ENCODE measurements around the gene TMEM235.

TMEM235 gene

DNA sequence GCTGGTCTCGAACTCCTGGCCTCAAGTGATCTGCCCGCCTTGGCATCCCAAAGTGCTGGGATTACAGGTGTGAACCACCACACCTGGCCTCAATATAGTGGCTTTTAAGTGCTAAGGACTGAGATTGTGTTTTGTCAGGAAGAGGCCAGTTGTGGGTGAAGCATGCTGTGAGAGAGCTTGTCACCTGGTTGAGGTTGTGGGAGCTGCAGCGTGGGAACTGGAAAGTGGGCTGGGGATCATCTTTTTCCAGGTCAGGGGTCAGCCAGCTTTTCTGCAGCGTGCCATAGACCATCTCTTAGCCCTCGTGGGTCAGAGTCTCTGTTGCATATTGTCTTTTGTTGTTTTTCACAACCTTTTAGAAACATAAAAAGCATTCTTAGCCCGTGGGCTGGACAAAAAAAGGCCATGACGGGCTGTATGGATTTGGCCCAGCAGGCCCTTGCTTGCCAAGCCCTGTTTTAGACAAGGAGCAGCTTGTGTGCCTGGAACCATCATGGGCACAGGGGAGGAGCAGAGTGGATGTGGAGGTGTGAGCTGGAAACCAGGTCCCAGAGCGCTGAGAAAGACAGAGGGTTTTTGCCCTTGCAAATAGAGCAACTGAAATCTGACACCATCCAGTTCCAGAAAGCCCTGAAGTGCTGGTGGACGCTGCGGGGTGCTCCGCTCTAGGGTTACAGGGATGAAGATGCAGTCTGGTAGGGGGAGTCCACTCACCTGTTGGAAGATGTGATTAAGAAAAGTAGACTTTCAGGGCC, 11.9 kb upstream of the TMEM235 start:
- no peaks in the 10 kb centered on the region for H3K9me3 ChIP-seq (ENCODE audit: severe bottlenecking)
- no peaks in the 10 kb centered on the region for H3K27me3 ChIP-seq (ENCODE audit: insufficient read depth, poor library complexity, severe bottlenecking)
- peaks cover 9% of the 10 kb centered on the region for H3K4me1 ChIP-seq (ENCODE audit: insufficient read depth, poor library complexity, severe bottlenecking)
- peaks cover 91% of the 10 kb centered on the region for H3K36me3 ChIP-seq (ENCODE audit: low read depth)
- ATAC-seq (ENCODE audit: low read depth) (no peak), DNase-seq (ENCODE audit: low spot score) (no peak)
- no peak overlapping the region for H3K4me3 ChIP-seq (ENCODE audit: severe bottlenecking)
- TF ChIP-seq, protein P1, sequence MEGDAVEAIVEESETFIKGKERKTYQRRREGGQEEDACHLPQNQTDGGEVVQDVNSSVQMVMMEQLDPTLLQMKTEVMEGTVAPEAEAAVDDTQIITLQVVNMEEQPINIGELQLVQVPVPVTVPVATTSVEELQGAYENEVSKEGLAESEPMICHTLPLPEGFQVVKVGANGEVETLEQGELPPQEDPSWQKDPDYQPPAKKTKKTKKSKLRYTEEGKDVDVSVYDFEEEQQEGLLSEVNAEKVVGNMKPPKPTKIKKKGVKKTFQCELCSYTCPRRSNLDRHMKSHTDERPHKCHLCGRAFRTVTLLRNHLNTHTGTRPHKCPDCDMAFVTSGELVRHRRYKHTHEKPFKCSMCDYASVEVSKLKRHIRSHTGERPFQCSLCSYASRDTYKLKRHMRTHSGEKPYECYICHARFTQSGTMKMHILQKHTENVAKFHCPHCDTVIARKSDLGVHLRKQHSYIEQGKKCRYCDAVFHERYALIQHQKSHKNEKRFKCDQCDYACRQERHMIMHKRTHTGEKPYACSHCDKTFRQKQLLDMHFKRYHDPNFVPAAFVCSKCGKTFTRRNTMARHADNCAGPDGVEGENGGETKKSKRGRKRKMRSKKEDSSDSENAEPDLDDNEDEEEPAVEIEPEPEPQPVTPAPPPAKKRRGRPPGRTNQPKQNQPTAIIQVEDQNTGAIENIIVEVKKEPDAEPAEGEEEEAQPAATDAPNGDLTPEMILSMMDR (IDR thresholded peaks at IDR 0.05; ENCODE audit: poor library complexity, severe bottlenecking): no peak
- no peak overlapping the region for H3K27ac ChIP-seq (ENCODE audit: poor library complexity, severe bottlenecking)

- no peaks in the 10 kb centered on the region for H3K9me3 ChIP-seq (ENCODE audit: severe bottlenecking)
- H3K4me3 ChIP-seq (ENCODE audit: severe bottlenecking): no peak overlapping the region
- TF ChIP-seq, protein P1 (IDR thresholded peaks at IDR 0.05; ENCODE audit: poor library complexity, severe bottlenecking): no peak
- DNase-seq (ENCODE audit: low spot score) (no peak), ATAC-seq (ENCODE audit: low read depth) (no peak)
- H3K36me3 ChIP-seq (ENCODE audit: low read depth): peaks cover 58% of the 10 kb centered on the region
- no peak overlapping the region for H3K27ac ChIP-seq (ENCODE audit: poor library complexity, severe bottlenecking)
- H3K4me1 ChIP-seq (ENCODE audit: insufficient read depth, poor library complexity, severe bottlenecking): peaks cover 5% of the 10 kb centered on the region
- no peaks in the 10 kb centered on the region for H3K27me3 ChIP-seq (ENCODE audit: insufficient read depth, poor library complexity, severe bottlenecking)
Observed at GRCh38 chr17:78223061-78223460, 8.4 kb upstream of the TMEM235 start.

DNA sequence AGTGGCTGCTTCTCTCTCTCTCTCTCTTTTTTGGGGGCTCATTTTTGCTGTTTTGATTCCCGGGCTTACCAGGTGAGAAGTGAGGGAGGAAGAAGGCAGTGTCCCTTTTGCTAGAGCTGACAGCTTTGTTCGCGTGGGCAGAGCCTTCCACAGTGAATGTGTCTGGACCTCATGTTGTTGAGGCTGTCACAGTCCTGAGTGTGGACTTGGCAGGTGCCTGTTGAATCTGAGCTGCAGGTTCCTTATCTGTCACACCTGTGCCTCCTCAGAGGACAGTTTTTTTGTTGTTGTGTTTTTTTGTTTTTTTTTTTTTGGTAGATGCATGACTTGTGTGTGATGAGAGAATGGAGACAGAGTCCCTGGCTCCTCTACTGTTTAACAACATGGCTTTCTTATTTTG, 7.7 kb upstream of the TMEM235 start:
- Histone ChIP-seq H3K27ac (ENCODE audit: poor library complexity, severe bottlenecking) (no peak overlapping the region), H3K4me1 (ENCODE audit: insufficient read depth, poor library complexity, severe bottlenecking) (peaks cover 5% of the 10 kb centered on the region), H3K36me3 (ENCODE audit: low read depth) (peaks cover 53% of the 10 kb centered on the region), H3K27me3 (ENCODE audit: insufficient read depth, poor library complexity, severe bottlenecking) (no peaks in the 10 kb centered on the region), H3K9me3 (ENCODE audit: severe bottlenecking) (no peaks in the 10 kb centered on the region), H3K4me3 (ENCODE audit: severe bottlenecking) (no peak overlapping the region)
- ATAC-seq (ENCODE audit: low read depth) (no peak), DNase-seq (ENCODE audit: low spot score) (no peak)
- TF ChIP-seq, protein P1 (IDR thresholded peaks at IDR 0.05; ENCODE audit: poor library complexity, severe bottlenecking): no peak

DNA sequence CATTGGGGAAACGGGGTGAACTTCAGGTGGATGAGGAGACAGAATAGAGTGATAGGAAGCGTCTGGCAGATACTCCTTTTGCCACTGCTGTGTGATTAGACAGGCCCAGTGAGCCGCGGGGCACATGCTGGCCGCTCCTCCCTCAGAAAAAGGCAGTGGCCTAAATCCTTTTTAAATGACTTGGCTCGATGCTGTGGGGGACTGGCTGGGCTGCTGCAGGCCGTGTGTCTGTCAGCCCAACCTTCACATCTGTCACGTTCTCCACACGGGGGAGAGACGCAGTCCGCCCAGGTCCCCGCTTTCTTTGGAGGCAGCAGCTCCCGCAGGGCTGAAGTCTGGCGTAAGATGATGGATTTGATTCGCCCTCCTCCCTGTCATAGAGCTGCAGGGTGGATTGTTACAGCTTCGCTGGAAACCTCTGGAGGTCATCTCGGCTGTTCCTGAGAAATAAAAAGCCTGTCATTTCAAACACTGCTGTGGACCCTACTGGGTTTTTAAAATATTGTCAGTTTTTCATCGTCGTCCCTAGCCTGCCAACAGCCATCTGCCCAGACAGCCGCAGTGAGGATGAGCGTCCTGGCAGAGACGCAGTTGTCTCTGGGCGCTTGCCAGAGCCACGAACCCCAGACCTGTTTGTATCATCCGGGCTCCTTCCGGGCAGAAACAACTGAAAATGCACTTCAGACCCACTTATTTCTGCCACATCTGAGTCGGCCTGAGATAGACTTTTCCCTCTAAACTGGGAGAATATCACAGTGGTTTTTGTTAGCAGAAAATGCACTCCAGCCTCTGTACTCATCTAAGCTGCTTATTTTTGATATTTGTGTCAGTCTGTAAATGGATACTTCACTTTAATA, 7.0 kb upstream of the TMEM235 start:
- peaks cover 46% of the 10 kb centered on the region for H3K36me3 ChIP-seq (ENCODE audit: low read depth)
- DNase-seq (ENCODE audit: low spot score): no peak

More for the DNA sequence above, 7.0 kb upstream of the TMEM235 start:
- H3K4me3 ChIP-seq (ENCODE audit: severe bottlenecking): no peak overlapping the region
- no peaks in the 10 kb centered on the region for H3K27me3 ChIP-seq (ENCODE audit: insufficient read depth, poor library complexity, severe bottlenecking)
- no peak overlapping the region for H3K27ac ChIP-seq (ENCODE audit: poor library complexity, severe bottlenecking)
- TF ChIP-seq, protein P1 (IDR thresholded peaks at IDR 0.05; ENCODE audit: poor library complexity, severe bottlenecking): no peak
- no peaks in the 10 kb centered on the region for H3K9me3 ChIP-seq (ENCODE audit: severe bottlenecking)
- ATAC-seq (ENCODE audit: low read depth): no peak; the same call in 2 of the 3 replicates
- H3K4me1 ChIP-seq (ENCODE audit: insufficient read depth, poor library complexity, severe bottlenecking): peaks cover 5% of the 10 kb centered on the region

Data from RWPE2 (cell line).